ENCODE data around the gene CDS2. TPM values are rescaled to one million over a fixed set of nuclear protein-coding genes. Genes with fewer than 3 reads are reported as not detected.

Gene CDS2
- total RNA-seq, 1 experiment from 2014 or later = 17.1 TPM

DNA sequence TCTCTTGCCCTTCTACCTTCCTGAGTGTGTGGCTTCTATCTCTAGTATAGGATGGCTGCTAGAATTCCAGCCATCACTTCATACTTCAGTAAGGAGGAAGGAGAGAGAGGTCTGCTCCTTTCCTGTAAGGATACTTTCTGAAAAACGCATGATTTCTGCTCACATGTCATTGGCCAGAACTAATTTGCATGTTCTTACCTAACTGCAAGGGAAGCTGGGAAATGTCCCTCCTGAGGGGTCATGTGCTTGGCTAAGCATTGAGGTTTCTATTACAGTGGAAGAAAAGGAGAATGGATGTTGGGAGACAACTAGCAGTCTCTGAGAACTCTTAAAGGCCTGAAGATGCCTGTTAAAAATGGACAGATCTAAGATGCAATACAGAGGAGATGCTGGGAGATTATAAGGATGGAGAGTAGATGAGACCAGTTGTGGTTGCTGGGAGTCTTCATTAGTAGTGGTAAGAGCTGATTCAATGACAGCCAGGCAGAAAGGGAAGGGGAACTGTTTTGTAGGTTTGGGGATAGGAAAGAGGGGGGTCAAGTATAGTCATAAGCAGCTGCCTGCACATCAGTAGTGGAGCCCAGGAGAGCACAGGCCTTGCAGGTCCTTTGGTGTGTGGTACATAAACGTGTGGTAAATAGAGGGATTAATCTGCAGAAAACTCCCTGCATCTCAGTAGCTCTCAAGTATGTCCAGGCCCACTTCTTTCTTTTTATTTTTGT, 20.2 kb downstream of the CDS2 start:
- ATAC-seq (no peak), DNase-seq (no peak)
- H3K9ac ChIP-seq (ENCODE audit: low read length) = no peak overlapping the region
- ChIA-PET CTCF (no interaction called here), POLR2A (ENCODE audit: unreplicated experiment) (no interaction called here)
- H3F3A ChIP-seq (ENCODE audit: low read length, unreplicated experiment) = no peaks in the 10 kb centered on the region
- H4K20me1 ChIP-seq (ENCODE audit: low read length) = no peaks in the 10 kb centered on the region
- no peak overlapping the region for H3K27ac ChIP-seq (ENCODE audit: low read length)
- H3K79me2 ChIP-seq (ENCODE audit: low read length) = peaks cover 69% of the 10 kb centered on the region
- H3K4me1 ChIP-seq (ENCODE audit: insufficient read depth, low read length) = peaks cover 2% of the 10 kb centered on the region; the same call in 1 of the 2 replicates
- H3K4me2 ChIP-seq (ENCODE audit: low read length) = no peak overlapping the region
- TF ChIP-seq EZH2 (IDR thresholded peaks at IDR 0.05; ENCODE audit: low read length, unreplicated experiment) (no peak), EZH2phosphoT487 (IDR thresholded peaks at IDR 0.05; ENCODE audit: borderline replicate concordance, low read length) (no peak)
- TF ChIP-seq, protein P1, sequence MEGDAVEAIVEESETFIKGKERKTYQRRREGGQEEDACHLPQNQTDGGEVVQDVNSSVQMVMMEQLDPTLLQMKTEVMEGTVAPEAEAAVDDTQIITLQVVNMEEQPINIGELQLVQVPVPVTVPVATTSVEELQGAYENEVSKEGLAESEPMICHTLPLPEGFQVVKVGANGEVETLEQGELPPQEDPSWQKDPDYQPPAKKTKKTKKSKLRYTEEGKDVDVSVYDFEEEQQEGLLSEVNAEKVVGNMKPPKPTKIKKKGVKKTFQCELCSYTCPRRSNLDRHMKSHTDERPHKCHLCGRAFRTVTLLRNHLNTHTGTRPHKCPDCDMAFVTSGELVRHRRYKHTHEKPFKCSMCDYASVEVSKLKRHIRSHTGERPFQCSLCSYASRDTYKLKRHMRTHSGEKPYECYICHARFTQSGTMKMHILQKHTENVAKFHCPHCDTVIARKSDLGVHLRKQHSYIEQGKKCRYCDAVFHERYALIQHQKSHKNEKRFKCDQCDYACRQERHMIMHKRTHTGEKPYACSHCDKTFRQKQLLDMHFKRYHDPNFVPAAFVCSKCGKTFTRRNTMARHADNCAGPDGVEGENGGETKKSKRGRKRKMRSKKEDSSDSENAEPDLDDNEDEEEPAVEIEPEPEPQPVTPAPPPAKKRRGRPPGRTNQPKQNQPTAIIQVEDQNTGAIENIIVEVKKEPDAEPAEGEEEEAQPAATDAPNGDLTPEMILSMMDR (conservative IDR thresholded peaks at IDR 0.05; ENCODE audit: low read depth, low read length) = no peak
- no peak overlapping the region for H2AFZ ChIP-seq (ENCODE audit: low read length)
- intact Hi-C loops (cut with micrococcal nuclease) = no loop called here
- no peaks in the 10 kb centered on the region for H3K9me3 ChIP-seq (ENCODE audit: low read length)
- no peaks in the 10 kb centered on the region for H3K27me3 ChIP-seq (ENCODE audit: low read length)
- no peaks in the 10 kb centered on the region for H3K9me2 ChIP-seq (replicated peaks; ENCODE audit: low read length)
- no peak overlapping the region for H3K4me3 ChIP-seq (ENCODE audit: low read length)
- no peaks in the 10 kb centered on the region for H3K36me3 ChIP-seq (ENCODE audit: low read depth, low read length)
- BruUV-seq (replicated peaks) = no TSS peak

DNA sequence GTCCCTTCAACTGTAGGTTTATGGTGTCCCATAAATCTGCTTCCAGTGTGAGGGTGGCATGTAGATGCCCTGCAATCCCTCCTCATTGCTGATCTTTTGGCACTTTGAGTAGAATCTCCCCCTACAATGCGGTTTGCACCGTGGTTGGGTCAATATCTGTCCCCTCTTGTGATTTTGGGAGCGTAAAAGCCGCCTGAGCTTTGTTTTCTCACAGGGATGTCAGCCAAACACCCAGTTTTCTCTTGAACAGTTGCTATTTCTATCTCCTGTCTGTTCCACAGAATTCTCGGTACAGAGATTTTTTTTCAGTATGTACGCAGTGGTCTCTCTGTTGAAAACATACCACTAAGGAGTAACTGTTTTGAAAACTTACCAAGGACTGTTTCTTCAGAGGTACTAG, 21.8 kb downstream of the CDS2 start:
- Histone ChIP-seq H3K27me3 (ENCODE audit: low read length) (no peaks in the 10 kb centered on the region), H3F3A (ENCODE audit: low read length, unreplicated experiment) (no peaks in the 10 kb centered on the region), H3K27ac (ENCODE audit: low read length) (no peak overlapping the region), H2AFZ (ENCODE audit: low read length) (no peak overlapping the region), H3K4me1 (ENCODE audit: insufficient read depth, low read length) (peaks cover 17% of the 10 kb centered on the region), H3K36me3 (ENCODE audit: low read depth, low read length) (no peaks in the 10 kb centered on the region), H3K9me3 (ENCODE audit: low read length) (no peaks in the 10 kb centered on the region), H3K4me2 (ENCODE audit: low read length) (no peak overlapping the region), H3K79me2 (ENCODE audit: low read length) (peaks cover 72% of the 10 kb centered on the region), H3K4me3 (ENCODE audit: low read length) (no peak overlapping the region), H3K9ac (ENCODE audit: low read length) (no peak overlapping the region), H3K9me2 (replicated peaks; ENCODE audit: low read length) (no peaks in the 10 kb centered on the region), H4K20me1 (ENCODE audit: low read length) (no peaks in the 10 kb centered on the region)
- no TSS peak for BruUV-seq (replicated peaks)
- ChIA-PET CTCF (no interaction called here), POLR2A (ENCODE audit: unreplicated experiment) (no interaction called here)
- TF ChIP-seq, protein P1 (conservative IDR thresholded peaks at IDR 0.05; ENCODE audit: low read depth, low read length) = no peak
- TF ChIP-seq EZH2 (IDR thresholded peaks at IDR 0.05; ENCODE audit: low read length, unreplicated experiment) = no peak
- no peak for TF ChIP-seq EZH2phosphoT487 (IDR thresholded peaks at IDR 0.05; ENCODE audit: borderline replicate concordance, low read length)
- no peak for ATAC-seq
- no peak for DNase-seq
- intact Hi-C loops (cut with micrococcal nuclease) = no loop called here

DNA sequence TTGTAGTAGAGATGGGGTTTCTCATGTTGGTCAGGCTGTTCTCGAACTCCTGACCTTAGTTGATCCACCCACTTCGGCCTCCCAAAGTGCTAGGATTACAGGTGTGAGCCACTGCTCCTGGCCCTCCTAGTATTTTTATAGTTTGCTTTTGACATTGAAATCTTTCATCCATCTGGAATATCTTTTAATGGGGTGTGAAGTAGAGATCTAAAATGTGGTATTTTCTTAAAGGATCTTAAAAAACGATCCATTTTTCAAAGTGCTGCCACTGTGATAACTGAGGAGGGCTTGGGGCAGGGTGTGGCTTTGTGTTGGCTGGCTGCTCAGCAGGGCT, 23.1 kb downstream of the CDS2 start:
- no peaks in the 10 kb centered on the region for H3K9me3 ChIP-seq (ENCODE audit: low read length)
- peaks cover 81% of the 10 kb centered on the region for H3K79me2 ChIP-seq (ENCODE audit: low read length)
- BruUV-seq (replicated peaks) = no TSS peak
- peaks cover 28% of the 10 kb centered on the region for H3K4me1 ChIP-seq (ENCODE audit: insufficient read depth, low read length)
- H2AFZ ChIP-seq (ENCODE audit: low read length) = no peak overlapping the region
- ChIA-PET POLR2A (ENCODE audit: unreplicated experiment) (no interaction called here), CTCF (no interaction called here)
- H4K20me1 ChIP-seq (ENCODE audit: low read length) = no peaks in the 10 kb centered on the region
- H3K9ac ChIP-seq (ENCODE audit: low read length) = no peak overlapping the region
- H3K9me2 ChIP-seq (replicated peaks; ENCODE audit: low read length) = no peaks in the 10 kb centered on the region
- ATAC-seq = no peak
- DNase-seq = no peak
- H3K27me3 ChIP-seq (ENCODE audit: low read length) = no peaks in the 10 kb centered on the region
- H3F3A ChIP-seq (ENCODE audit: low read length, unreplicated experiment) = no peaks in the 10 kb centered on the region
- H3K36me3 ChIP-seq (ENCODE audit: low read depth, low read length) = no peaks in the 10 kb centered on the region
- intact Hi-C loops (cut with micrococcal nuclease) = no loop called here
- no peak overlapping the region for H3K4me2 ChIP-seq (ENCODE audit: low read length)
- TF ChIP-seq, protein P1 (conservative IDR thresholded peaks at IDR 0.05; ENCODE audit: low read depth, low read length) = no peak
- TF ChIP-seq EZH2 (IDR thresholded peaks at IDR 0.05; ENCODE audit: low read length, unreplicated experiment) (no peak), EZH2phosphoT487 (IDR thresholded peaks at IDR 0.05; ENCODE audit: borderline replicate concordance, low read length) (no peak)
- H3K27ac ChIP-seq (ENCODE audit: low read length) = no peak overlapping the region
- no peak overlapping the region for H3K4me3 ChIP-seq (ENCODE audit: low read length)
